Uterus (tissue), 2 donors: ENCODE measurements around the gene KRTAP5-1.

Experiments used
- CTCF ChIP-seq, 4 experiments: fragments of 200-600 bp in 2 of 4; fragments of 450-650 bp in 2 of 4; sonication (generic) in 2 of 4; IDR thresholded peaks; one replicate each; pipeline ENCODE4 v1.5.1; 2016 to 2019; ENCODE audit warnings: antibody characterized with exemption in 4 of 4, mild to moderate bottlenecking in 2 of 4, moderate library complexity in 1 of 4
- POLR2A ChIP-seq, 2 donors: fragments of 450-650 bp; IDR thresholded peaks; one replicate each; pipeline ENCODE4 v1.6.1; 2016; ENCODE audit warnings: antibody characterized with exemption in 2 of 2, mild to moderate bottlenecking in 1 of 2, moderate library complexity in 1 of 2

GRCh38 chr11:1548221-1549070 lies 36.6 kb downstream of the KRTAP5-1 start:
- TF ChIP-seq CTCF (IDR thresholded peaks at IDR 0.05) (no peak), POLR2A (IDR thresholded peaks at IDR 0.05) (peak; percentile 37 to 43)
